Measurements from ENCODE around the gene HOXA13. TPM values are rescaled to one million over a fixed set of nuclear protein-coding genes. Genes with fewer than 3 reads are reported as not detected.

The HOXA13 gene
- total and polyA plus RNA-seq, 10 of the 15 experiments (the other 5 are each of a cell fraction or from before 2014, with no cell fraction given) = not detected

- TF ChIP-seq SMAD1 (IDR thresholded peaks at IDR 0.05; ENCODE audit: low read depth, partially characterized antibody) (no peak), MYC (IDR thresholded peaks at IDR 0.05; ENCODE audit: insufficient read depth, insufficient read length, insufficient replicate concordance, low read length, severe bottlenecking) (no peak), BCL11A (IDR thresholded peaks at IDR 0.05; ENCODE audit: low read depth, low read length) (no peak), GABPA (IDR thresholded peaks at IDR 0.05; ENCODE audit: low read depth) (no peak), MAX (IDR thresholded peaks at IDR 0.05; ENCODE audit: low read depth, low read length) (no peak), EGR1 (IDR thresholded peaks at IDR 0.05; ENCODE audit: borderline replicate concordance in 1 of 2, low read depth in 2 of 2, low read length in 2 of 2) (no peak), TCF12 (IDR thresholded peaks at IDR 0.05; ENCODE audit: low read depth, low read length) (no peak), WRNIP1 (IDR thresholded peaks at IDR 0.05; ENCODE audit: borderline replicate concordance, low read depth, low read length) (no peak)
- TF ChIP-seq, protein P1, sequence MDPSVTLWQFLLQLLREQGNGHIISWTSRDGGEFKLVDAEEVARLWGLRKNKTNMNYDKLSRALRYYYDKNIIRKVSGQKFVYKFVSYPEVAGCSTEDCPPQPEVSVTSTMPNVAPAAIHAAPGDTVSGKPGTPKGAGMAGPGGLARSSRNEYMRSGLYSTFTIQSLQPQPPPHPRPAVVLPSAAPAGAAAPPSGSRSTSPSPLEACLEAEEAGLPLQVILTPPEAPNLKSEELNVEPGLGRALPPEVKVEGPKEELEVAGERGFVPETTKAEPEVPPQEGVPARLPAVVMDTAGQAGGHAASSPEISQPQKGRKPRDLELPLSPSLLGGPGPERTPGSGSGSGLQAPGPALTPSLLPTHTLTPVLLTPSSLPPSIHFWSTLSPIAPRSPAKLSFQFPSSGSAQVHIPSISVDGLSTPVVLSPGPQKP (IDR thresholded peaks at IDR 0.05; ENCODE audit: low read depth, low read length) = no peak
- TF ChIP-seq, protein P2, sequence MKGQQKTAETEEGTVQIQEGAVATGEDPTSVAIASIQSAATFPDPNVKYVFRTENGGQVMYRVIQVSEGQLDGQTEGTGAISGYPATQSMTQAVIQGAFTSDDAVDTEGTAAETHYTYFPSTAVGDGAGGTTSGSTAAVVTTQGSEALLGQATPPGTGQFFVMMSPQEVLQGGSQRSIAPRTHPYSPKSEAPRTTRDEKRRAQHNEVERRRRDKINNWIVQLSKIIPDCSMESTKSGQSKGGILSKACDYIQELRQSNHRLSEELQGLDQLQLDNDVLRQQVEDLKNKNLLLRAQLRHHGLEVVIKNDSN (IDR thresholded peaks at IDR 0.05; ENCODE audit: borderline replicate concordance, extremely low read length, insufficient read depth, low read depth, low read length) = no peak
Observed at GRCh38 chr7:27235387-27236311, 35.8 kb upstream of the HOXA13 start (continued).
